HG02885 (cell line): ENCODE results near the gene RPE.

Experiments
- ATAC-seq: cut with Tn5 transposase; IDR thresholded peaks from one replicate; pipeline ENCODE4 v1.9.1; 2021; ENCODE audit warnings: mild to moderate bottlenecking; ENCODE audit not compliant: unreplicated experiment, poor library complexity

The RPE gene

GRCh38 chr2:209998596-209998995, 3.8 kb upstream of the RPE start:
- no peak for ATAC-seq

GRCh38 chr2:210000464-210001324, 1.7 kb upstream of the RPE start:
- no peak for ATAC-seq

DNA sequence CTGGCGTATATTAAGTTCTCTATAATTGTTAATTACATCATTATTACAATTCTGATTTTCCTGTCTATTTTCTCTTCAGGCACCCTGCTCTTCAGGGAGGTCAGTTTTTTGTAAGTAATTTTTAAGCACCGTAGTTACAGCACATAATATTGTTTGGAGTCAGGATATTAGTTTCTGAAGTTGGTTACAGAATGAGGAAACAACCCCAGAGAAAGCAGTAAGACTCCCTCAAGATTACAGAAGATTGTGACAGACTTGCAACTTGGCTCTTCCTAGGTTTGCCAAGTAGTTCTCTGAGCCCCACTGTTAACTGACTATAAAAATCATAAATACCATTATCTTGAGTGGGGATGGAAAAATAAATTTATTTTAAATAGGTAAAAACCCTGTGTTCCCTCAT, 921 bp downstream of the RPE start:
- ATAC-seq, result no peak

- ATAC-seq, result no peak
These were observed 2.4 kb downstream of the RPE start for GRCh38 chr2:210004881-210005280.

DNA sequence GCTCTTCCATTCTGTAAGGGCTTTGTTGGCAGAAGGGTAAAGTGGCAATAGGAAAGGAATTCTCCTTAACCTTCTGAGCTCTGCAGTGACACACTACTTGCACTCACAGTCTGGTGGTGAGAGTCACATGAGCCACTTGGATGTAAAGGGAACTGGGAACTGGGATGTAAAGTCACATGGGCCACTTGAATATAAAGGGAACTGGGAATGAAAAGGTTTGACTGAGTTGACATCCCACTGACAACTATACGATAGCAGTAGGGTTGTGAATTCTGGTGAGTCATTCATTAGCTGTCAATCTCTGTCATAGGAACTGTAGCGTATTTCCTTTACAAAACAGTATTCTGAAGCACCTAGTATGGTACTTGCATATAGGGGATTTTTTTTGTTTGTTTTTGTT, 5.5 kb downstream of the RPE start:
- peak; percentile 31 for ATAC-seq

GRCh38 chr2:210009126-210009525, 6.7 kb downstream of the RPE start:
- no peak for ATAC-seq

DNA sequence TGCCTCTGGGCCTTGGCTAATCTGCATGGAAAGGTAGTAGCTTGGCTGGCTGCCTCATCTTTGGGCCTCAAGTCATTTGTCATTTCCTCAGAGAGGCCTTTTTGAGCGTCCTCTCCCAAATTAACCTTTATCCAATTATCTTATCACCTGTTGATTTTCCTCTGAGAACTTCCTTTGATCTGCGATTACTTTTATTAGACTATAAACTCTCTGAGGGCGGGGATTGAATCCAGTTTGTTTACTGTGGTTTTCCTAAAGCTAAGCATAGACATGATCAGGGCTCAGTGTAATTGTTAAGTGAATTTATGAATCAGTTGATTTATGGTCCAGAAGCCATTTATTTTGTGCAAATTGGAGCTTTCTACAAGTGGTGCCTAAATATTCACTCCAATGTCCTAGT, 7.5 kb downstream of the RPE start:
- no peak for ATAC-seq

DNA sequence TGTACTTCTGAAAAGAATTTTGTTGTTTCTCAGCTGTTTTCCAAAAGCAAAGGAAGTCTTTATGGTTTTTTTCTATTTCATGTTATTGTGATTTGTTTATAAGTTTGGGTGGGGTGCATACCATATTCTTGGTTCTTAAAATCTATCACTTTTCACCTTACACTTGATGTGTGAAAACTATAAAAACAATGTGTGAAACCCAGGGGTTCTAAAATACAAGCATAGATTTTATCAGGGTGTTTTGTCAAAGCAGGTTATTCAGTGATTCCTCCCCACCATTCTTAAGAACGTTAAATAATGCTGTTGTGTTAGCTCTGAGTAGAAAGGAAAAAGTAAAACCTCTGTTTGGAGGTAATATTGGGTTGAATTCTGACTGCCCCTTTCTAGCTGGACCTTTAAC, 17.7 kb downstream of the RPE start:
- ATAC-seq, result no peak

- ATAC-seq, result no peak
These were observed 20.4 kb downstream of the RPE start for GRCh38 chr2:210022824-210023223.

DNA sequence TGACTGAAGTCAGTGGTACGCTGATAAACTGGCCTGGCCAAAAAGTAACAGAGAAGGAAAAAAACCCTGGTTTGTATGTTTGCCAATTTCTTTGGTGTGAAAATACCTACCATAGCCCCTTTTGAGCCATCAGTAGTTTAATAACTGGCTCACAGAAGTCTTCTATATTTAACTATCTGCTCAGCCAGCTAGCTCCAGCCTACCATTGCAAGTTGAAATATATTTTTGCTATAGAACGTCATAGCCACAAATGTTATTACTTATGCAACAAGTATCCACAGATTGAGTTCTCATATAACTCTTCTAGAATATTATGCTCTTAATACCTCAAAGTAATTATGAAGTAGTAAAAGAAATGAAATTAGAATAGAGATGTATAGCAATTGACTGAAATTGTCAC, 25.2 kb downstream of the RPE start:
- ATAC-seq, result no peak

DNA sequence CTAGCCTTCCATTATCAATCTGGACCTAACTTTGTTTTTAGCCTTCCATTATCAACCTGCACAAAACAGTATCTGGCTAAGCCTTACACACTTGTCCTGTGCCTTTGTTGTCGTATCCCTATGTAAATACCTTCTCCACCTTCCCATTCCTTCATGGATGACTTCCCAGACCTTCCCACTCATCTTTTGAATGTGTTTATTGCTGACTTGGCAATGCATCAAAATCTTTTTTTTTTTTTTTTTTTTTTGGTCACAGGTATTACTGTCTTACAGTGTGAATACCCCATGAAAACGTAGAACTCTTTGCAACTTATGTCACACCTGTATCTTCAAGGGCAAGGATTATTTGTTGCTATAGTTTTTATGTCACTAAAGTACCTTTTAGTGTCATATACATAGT, 25.7 kb downstream of the RPE start:
- ATAC-seq, result no peak

GRCh38 chr2:210034087-210034683, 31.7 kb downstream of the RPE start:
- no peak for ATAC-seq

DNA sequence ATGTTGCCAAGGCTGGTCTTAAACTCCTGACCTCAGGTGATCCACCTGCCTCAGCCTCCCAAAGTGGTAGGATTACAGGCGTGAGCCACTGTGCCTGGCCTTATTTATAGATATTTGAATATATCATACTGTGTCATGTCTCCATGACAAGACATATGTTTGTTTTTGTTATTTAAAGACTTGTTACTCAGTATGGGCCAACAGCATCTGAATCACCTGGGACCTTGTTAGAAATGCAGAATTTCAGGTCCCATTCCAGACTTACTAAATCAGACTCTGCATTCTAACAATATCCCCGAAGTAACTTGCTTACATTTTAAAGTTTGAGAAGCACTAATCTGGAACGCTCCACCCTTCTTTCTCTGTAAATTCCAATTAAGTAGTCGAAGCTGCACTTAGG, 33.2 kb downstream of the RPE start:
- no peak for ATAC-seq

- no peak for ATAC-seq
These were observed 35.6 kb downstream of the RPE start for GRCh38 chr2:210038078-210038477.

DNA sequence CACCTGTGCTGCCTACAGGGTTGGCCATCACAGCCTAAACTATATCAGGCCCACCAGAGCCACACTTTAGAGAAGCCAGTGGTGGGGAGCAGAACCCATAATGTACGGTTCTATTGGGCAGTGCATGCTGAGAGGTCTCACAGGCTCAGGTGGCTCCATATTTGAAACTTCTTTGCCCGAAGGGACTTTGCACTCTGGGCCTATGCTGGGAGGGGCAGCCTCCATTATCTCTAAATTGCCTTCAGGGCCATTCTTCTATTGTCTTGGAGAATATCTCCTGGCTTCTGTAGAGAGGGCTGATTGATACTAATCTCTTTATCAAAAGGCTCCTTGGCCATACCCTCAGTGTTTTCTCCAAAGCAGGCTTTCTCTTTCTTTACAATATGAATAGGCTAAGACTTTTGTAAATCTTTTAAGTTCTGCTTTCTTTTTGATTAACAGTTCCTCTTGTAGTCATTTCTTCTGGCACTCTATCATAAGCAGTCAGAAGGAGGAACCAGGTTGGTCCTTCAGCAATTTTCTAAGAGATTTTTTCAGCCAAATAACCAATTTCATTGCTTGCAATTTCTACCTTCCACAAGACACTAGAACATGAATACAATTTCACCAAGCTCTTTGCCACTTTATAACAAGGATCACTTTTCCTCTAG, 44.5 kb downstream of the RPE start:
- ATAC-seq, result no peak

DNA sequence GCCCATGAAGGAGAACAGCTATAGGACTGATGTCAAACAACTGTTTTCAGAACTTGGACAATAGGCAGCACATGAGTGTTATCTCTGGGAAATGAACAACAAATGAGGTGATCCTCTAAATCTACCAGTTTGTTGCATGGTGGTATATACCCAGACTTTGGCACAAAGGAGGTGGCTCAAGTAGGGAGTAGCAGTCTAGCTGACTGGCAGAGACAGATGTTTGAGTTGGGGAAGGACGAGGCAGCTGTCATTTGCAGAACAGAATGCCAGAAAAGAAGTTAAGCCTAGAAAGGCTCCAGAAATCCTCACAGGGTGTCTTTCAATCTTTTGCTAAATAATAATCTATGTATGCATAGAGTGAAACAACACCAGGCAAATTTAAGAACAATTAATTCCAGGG, 47.4 kb downstream of the RPE start:
- ATAC-seq, result no peak

GRCh38 chr2:210050885-210051284, 48.4 kb downstream of the RPE start:
- ATAC-seq, result no peak

- ATAC-seq, result no peak
These were observed 52.3 kb downstream of the RPE start for GRCh38 chr2:210054696-210055095.

GRCh38 chr2:210055825-210056224, 53.4 kb downstream of the RPE start:
- no peak for ATAC-seq

GRCh38 chr2:210063306-210063705, 60.9 kb downstream of the RPE start:
- no peak for ATAC-seq
